NCI-H1694 treated with DMSO at 0.1 percent for 48 hours (cell line): ENCODE results near the gene SLC13A4.
"Not testable (repeated sequence)": the region's sequence is repeated elsewhere in the genome, so short reads cannot be mapped to it uniquely, and the experiment has no call there.

ENCODE experiments used
- DNase-seq: peaks from one replicate; lab custom pipeline; 2025; lab: John Stamatoyannopoulos, UW

SLC13A4 gene

GRCh38 chr7:135692055-135692454 is 35.9 kb downstream of the SLC13A4 start:
- DNase-seq, result no peak

- no peak for DNase-seq
Measured at GRCh38 chr7:135690566-135690965, 37.4 kb downstream of the SLC13A4 start.

- DNase-seq, result no peak
Measured at GRCh38 chr7:135687466-135687865, 40.5 kb downstream of the SLC13A4 start.

- no peak for DNase-seq
Measured at GRCh38 chr7:135685306-135686084, 42.5 kb downstream of the SLC13A4 start.

- no peak for DNase-seq
Measured at GRCh38 chr7:135684699-135685098, 43.3 kb downstream of the SLC13A4 start.

- DNase-seq, result no peak
Measured at GRCh38 chr7:135684136-135684535, 43.9 kb downstream of the SLC13A4 start.

GRCh38 chr7:135683609-135684008 is 44.4 kb downstream of the SLC13A4 start:
- DNase-seq, result no peak

- DNase-seq, result no peak
Measured at GRCh38 chr7:135682191-135682590, 45.8 kb downstream of the SLC13A4 start.

- DNase-seq, result no peak
Measured at GRCh38 chr7:135681762-135682161, 46.2 kb downstream of the SLC13A4 start.

- no peak for DNase-seq
Measured at GRCh38 chr7:135678612-135679575, 49.1 kb downstream of the SLC13A4 start.

- DNase-seq, result no peak
Measured at GRCh38 chr7:135673360-135673706, 54.7 kb downstream of the SLC13A4 start.

- peak; percentile 55 for DNase-seq
Measured at GRCh38 chr7:135672560-135673359, 55.2 kb downstream of the SLC13A4 start.

GRCh38 chr7:135670179-135670578 is 57.8 kb downstream of the SLC13A4 start:
- no peak for DNase-seq

GRCh38 chr7:135669774-135670173 is 58.2 kb downstream of the SLC13A4 start:
- no peak for DNase-seq

GRCh38 chr7:135668852-135669395 is 59.1 kb downstream of the SLC13A4 start:
- not testable (repeated sequence) for DNase-seq

- not testable (repeated sequence) for DNase-seq
Measured at GRCh38 chr7:135667626-135668025, 60.4 kb downstream of the SLC13A4 start.

- no peak for DNase-seq
Measured at GRCh38 chr7:135666846-135667245, 61.1 kb downstream of the SLC13A4 start.

- no peak for DNase-seq
Measured at GRCh38 chr7:135666156-135666555, 61.8 kb downstream of the SLC13A4 start.

- no peak for DNase-seq
Measured at GRCh38 chr7:135665042-135665441, 62.9 kb downstream of the SLC13A4 start.

- DNase-seq, result no peak
Measured at GRCh38 chr7:135664046-135664589, 63.9 kb downstream of the SLC13A4 start.

GRCh38 chr7:135662373-135663114 is 65.4 kb downstream of the SLC13A4 start, which contains the start of gene STMP1:
Gene STMP1, plus strand, starts transcription at chr7:135662514.
- peak; percentile 88 for DNase-seq
